HG02852 (cell line): ENCODE measurements around the gene RAB37.

Source experiments
- ATAC-seq: cut with Tn5 transposase; IDR thresholded peaks from one replicate; pipeline ENCODE4 v1.9.1; 2021; ENCODE audit warnings: mild to moderate bottlenecking, moderate library complexity; ENCODE audit not compliant: unreplicated experiment

The RAB37 gene

DNA sequence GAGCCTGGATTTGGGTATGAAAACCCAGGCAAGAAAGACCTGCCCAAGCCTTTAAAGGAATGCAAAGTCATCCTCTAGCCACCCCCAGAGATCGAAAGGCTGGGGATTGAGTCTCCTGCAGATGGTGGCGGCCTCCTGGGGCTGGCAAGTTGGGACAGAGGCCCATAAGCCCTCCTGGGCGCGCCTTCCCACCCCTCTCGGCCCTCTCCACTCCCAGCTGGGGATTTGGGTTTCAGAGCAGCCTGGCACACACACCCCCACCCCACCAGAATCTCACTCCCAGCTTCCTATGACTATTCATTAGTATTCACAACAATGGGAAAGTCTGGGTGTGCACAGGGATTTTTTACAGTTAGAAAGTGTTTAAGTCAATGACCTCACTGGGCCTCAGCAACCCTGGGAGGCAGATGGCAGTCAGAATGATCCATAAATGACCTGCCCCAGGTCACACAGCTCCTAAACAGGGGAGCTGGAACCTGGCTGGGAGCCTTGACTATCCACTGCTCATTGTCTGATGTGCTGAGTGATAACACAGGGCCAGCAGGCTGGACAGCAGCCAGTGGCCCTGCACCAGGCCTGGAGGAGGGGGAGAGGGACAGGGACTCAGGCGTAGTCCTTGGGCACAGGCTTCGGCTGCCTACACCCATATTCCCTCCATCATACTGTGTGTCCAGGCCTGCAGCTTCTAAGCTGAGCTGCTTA, 23.5 kb downstream of the RAB37 start:
- no peak for ATAC-seq

DNA sequence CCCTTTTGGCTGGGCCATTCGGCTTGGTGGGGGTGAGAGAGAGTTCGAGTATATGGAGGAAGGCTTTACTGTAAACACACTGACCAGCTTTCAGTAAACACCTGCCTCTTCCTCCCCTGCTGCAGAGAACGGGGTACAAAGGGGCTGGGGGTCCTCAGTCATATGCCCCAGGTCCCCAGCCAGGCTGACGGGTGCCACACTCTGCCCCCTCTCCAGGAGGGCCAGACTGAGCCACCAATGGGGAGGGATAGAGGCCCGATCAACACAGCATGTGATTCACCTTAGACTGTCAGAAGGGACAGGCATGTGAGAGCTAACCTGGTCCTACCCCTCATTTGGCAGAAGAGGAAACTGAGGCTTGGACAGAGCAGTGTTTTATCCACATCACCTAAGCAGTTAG, 24.4 kb downstream of the RAB37 start:
- no peak for ATAC-seq

DNA sequence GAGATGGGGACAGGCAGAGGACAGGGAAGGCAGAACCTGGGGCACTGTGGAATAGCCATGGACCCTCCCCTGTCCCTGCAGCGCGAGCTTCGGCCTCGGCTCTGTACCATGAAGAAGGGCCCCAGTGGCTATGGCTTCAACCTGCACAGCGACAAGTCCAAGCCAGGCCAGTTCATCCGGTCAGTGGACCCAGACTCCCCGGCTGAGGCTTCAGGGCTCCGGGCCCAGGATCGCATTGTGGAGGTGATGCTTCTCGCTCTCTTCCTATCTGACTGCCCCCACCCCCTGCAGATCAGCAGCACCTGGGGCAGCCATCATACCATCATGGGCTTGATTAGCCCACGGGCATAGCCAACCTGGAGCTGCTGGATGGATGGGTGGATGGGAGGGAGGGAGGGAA, 24.9 kb downstream of the RAB37 start:
- no peak for ATAC-seq

DNA sequence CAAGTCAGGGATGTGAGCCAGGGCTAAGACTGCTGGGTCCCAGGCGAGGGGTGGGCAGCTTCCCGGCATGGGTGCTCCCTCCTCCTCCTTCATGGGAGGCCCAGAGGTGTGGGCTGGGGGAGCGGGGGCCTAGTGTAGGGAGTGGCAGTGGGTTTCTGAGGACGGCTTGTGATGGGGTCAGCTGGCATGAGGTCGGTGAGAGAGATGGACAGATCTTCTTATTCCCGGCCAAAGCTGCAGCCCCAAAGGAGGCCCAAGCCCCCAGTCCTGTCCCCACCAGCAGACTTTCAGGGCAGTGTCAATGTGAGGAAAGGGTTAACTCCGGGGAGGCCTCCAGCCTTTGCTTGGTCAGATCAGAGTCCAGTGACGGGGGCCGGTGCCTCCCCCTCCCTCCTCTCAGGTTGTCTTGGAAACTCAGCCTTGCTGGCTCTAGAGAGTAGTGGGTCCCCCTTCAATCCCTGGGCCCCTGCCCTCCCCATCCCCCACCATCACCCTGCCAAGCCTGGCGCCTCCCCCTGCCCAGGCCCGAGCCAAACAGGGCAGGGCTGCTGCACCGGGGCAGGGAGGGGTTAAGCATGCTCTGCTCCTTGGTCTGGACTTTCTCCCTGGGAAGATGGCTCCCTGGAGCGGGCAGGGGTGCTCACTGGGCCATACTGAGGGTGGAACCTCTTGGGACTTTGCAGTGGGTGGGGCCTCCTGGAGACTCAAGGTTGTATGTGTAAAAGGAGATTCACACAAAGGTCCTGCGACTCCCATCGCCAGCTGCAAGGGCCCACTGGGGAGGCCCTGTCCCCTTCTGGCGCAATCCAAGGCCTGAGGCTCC, 26.7 kb downstream of the RAB37 start:
- no peak for ATAC-seq

DNA sequence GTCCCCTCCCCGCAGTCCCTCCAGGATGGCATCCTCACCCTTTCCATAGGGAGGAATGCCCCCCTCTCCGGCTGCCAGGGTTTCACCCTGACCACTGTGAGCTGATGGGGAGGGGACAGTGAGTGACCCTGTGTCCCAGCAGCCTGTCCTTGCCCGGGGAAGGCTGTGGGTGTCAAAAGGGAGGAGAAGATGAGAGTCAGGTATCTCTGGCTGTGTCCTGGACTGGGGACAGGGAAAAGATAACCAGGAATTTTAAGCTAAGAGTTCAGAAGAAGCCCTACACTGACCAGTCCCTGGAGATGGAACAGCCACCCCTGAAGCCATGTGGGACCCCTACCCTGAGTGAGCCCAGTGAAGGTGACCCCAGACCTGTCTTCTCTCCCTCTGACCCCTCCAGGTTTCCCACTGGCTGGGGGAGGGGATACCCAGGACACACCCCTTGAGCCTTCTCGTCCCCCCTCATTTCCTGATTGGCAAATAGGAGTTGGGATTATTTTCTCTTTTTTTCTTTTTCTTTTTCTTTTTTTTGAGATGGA, 27.8 kb downstream of the RAB37 start:
- no peak for ATAC-seq

DNA sequence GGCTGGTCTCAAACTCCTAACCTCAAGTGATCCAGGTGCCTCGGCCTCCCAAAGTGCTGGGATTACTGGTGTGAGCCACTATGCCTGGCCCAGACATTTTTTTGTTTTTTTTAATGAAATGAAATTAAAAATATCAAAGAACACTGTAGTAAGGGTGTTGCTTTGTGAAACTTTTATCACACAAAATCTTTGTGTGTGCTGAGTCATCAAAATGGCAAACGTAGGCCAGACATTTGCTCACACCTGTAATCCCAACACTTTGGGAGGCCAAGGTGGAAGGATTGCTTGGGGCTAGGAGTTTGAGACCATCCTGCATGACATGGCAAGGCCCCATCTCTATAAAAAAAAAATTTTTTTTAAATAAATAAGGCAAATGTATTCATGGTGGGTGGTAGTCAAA, 29.4 kb downstream of the RAB37 start:
- no peak for ATAC-seq

DNA sequence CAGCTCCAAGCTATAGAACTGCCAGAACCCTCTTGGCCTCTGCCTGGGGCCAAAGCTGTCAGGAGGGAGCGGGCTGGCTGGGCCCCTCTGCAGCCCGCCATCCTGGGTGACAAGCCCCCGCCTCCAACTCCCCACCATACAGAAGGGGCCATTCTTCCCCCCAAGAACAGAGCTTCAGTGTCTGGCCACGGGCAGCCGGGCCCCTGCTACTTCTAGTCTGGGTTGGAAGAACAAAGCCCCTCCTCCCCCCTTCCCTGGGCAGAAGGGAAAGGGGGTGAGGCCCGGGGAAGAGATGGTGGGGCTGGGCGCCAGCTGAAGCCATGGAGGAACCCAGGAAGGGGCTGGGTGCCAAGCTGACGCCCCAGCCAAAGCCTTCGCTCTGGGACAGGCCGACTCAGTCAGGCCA, 30.1 kb downstream of the RAB37 start:
- ATAC-seq = no peak

DNA sequence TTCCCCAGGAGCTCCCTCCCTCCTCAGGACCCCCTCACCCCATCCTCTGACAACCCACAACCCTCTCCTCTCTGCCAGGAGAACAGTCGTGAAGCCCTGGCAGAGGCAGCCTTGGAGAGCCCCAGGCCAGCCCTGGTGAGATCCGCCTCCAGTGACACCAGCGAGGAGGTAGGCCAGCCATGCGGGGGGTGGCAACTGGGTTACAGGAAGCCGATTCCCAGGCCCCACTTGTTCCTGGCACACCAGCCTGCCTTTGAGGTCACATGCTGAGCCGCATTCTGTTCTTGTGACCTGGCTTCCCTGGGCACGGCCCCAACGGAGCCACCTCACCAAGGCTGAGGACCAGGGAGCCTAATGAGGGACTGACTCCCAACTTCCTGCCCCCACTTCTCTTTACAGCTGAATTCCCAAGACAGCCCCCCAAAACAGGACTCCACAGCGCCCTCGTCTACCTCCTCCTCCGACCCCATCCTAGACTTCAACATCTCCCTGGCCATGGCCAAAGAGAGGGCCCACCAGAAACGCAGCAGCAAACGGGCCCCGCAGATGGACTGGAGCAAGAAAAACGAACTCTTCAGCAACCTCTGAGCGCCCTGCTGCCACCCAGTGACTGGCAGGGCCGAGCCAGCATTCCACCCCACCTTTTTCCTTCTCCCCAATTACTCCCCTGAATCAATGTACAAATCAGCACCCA, 31.2 kb downstream of the RAB37 start:
- no peak for ATAC-seq

DNA sequence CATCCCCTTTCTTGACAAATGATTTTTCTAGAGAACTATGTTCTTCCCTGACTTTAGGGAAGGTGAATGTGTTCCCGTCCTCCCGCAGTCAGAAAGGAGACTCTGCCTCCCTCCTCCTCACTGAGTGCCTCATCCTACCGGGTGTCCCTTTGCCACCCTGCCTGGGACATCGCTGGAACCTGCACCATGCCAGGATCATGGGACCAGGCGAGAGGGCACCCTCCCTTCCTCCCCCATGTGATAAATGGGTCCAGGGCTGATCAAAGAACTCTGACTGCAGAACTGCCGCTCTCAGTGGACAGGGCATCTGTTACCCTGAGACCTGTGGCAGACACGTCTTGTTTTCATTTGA, 31.7 kb downstream of the RAB37 start:
- no peak for ATAC-seq

DNA sequence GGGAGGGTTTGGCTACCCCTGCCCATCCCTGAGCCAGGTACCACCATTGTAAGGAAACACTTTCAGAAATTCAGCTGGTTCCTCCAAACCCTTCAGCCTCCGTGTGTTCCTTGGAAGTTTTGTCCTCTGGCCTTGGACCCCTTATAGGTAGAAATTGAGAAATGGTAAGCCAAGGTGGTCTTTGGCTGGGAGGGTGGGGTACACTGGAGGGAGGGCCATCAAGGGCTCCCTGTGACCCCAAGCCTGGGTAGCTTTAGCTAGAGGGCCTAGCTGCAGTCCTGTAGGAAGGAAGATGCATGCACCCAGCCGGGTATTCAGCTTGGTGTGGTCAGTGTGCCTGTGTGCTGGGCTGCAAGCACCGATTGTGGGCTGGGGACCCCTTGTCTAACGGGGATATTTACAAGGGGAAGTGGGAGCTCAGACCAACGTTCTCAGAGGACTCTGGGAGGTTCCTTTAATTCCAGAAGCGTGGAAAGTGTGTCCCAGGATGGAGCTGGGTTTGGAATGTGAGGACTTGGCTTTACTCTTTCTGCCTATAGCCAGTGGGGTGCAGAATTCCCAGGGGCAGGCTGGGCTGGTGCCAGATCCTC, 32.3 kb downstream of the RAB37 start:
- no peak for ATAC-seq

DNA sequence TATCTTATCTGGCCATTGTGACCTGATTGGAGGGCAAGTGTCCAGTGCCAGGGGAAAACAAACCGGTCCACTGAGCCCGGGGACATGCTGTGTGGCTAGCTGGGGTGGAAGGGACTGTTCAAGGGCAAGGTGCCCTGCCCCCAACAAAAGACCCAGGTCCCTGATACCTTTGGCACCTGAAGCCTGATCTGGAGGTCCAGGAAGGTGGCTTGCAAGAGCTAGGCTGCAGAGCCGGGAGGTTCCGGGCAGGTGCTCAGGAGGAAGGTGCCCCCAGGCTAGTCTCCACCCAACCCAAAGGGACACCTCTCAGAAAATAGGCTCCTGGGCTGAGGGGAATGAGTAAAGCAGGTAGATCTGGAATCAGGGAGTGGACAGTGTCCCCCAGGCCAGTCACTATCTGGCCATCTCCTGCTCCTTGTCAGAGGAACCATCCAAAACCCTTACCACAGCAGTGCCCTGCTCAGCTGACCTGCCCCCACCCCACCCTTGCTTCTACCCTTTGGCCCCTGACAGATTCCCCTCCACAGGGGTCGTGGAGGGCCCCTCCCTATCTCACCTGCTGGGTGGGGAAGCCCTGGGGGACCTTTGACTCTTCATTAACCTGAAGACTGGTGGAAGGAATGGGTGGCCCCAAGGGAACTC, 32.9 kb downstream of the RAB37 start:
- no peak for ATAC-seq

DNA sequence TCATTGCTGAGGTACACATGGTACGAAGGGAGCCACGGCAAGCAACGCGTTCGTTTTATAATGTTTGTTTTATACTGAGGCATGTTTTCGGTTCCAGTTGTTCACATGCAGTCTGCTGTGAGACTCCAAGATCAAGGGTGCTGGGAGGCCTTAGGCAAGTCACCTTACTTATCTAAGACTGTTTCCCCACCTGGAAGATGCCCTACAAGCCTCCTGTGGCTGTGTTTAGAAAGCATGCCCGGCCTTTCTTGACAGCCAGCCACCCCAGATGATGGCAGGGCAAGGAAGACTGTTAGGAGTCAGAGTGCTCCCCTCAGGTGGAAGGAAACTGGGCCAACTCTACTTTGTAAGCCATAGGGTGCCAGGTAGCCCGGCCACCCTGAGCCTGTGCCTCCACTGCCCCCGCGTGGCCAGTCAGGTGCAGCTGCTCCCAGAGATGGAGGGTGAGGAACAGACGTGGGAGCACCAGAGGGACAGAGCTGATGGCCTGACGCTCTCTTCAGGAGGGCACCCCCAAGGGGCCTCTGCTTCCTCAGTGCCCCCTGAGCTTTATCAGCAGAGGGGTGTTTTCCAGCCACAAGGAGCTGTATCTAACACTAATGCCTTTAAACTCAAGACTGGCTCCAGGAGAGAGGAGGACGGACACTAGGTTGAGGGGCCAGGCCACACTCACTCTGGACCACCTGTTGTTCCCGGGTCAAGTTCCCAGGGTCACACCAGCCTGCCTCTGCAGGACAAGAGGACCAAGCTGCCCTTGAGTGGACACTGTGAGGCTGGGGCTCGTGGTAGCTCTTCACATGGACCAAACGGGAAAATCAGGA, 33.7 kb downstream of the RAB37 start:
- ATAC-seq = no peak

DNA sequence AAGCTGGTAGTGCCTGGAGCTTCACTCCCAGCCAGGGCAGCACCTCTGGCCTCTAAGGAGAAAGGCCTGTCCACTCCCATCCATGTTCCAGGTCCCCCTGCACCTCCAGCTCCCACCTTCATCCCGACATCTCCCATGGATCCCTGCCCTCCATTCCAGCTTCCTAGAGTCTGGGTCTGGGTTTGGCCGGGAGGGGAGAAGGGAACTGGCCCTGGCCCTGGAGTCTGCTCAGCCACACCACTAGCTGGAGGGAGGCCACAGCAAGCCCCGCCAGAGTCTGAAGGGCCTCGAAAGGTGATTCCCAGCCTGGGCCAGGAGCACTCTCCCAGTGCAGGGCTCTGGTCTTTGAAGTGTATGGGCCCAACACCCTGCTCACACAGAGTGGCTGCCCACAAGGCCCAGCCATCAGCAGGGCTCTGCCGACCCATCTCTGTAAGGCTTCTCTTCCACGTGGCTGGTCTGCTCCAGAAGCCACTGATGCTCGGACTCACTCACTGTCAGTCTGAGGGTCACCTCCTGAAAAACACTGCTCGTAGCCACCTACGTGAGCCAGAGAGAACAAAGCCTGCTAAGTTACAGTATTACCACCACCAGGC, 34.4 kb downstream of the RAB37 start:
- no peak for ATAC-seq

DNA sequence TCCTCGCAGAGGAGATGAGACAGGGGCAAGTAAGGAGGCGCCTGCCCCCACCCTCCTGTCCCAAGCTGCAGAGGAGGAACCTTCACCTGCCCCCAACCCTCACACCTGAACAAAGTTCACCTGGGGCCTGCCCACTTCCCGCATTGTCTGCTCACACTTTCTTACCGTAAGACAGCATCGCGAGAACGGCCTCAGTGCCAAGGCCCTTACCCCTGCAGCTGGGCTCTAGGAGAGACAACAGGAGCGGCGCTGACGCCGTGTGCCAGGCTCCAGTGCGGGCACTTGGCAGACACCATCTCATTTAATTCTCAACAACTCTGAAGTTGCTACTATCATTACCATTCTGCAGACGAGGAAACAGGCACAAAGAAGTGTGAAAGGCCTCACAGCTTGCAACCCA, 35.0 kb downstream of the RAB37 start:
- no peak for ATAC-seq

DNA sequence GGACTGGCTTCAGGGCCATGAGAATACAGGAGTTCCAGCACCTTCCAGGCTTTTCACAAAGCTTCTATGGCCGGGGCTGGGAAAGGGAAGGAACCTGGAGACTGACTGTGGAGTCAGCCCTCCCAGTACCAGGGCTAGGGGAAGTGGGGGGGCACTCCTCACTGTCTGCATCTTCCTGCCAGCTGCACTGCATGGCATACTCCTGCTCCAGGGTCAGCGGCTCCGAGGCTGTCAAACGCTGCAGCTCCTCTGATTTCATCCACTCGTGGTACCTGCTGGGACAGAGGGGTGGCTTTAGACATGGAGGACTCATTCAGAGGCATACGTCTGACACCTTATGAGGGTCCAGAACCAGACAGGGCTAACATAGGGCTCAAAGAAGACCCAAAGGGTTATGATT, 36.4 kb downstream of the RAB37 start:
- ATAC-seq = no peak

DNA sequence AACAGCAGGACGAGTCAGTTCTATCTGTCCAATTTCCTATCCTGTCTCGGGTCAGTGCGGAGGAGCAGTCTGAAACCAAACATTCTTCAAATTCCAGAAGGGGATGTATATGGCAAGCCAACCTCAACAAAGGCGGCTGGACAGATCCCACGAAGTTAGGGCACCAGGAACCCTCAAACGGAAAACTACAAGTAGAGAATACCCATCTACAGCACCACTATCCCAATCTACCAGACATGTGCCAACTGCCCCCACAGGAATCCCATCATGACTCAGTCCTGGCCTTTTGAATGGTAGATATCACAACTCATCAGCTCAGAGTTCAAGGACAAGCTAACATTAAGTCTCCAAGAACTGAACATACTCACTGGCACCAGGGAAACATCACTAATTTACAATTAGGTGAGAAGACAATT, 36.8 kb downstream of the RAB37 start:
- ATAC-seq = no peak

DNA sequence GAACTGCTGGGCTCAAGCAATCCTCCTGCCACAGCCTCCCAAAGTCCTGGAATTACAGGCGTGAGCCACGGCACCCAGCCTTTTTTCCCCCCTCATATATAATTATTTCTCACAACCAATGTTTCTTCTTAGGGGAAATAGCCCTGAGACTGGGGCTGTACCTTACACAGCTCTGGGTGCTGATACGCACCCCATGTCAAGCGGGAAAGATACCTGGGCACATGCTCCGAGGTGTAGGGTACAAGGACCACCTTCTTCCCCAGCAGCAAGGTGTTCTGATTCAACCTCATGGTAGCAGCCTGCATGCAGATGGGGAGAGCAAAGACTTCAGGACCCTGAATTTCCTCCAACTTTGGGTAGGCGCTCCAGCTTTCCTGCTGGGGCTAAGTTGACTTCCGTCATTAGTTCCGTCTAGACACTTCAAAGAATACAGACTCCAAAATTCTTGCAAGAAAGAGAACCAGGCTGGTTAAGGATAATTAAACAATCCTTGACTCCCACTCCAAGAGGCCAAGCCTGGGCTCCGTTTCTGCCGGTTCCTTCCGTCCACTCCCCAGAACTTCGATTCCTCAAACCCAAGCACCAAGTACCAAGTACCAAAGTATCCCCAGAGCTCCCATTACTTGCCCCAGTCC, 38.5 kb downstream of the RAB37 start:
- no peak for ATAC-seq

DNA sequence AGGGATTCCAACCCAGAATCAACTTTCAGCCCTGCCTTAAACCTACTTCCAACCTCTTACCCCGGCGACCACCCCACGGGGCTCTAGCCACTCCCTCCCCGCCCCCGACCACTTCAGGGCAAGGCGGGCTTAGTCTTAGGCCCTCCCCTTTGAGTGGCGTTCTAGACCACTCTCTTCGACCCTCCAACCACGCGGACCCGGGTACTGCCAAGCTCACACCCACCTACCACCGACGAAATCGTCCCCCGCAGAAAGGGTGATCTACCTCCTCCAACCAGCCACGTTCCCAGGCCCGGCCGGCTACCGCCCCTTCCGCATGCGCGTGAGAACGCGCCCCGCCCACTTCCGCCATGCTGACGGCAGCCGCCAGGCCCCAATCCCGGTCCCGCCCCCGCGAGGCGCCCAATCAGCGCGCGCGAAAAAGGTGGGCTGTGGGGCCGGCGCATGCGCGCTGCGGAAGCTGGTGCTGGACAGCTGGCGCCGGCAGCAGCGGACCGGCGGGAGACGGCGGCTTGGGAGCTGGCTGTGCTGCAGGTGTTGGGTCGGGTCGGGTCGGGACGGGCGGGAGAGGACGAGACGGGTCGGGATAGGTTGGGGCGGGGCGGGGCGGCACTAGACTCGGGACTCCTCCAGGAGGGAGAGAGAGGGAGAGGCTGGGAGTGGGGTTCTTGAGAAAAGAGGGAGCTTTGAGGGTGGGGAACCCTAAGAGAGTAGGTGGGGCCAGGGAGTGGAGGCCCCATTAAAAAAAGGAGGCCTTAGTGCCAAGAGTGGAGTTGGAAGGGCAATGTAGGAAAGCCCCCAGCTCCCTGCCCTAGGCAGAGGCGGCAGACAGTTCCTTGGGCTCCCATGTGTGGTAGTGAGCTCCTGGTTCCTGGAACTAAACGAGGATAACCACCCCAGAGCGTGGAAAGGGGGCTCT, 39.2 kb downstream of the RAB37 start, which contains the start of gene NAT9:
NAT9 (minus strand) TSS at position 302 of the 919 bp plus-strand sequence. CDS start 647 bp downstream, outside the sequence.
- peak; percentile 67 for ATAC-seq
